Glomerular visceral epithelial cell (primary cell): ENCODE results near the gene USP20.
"Not testable (repeated sequence)": the region's sequence is repeated elsewhere in the genome, so short reads cannot be mapped to it uniquely, and the experiment has no call there.

Source experiments
- DNase-seq: peaks from one replicate; pipeline ENCODE4 v3.0.0-alpha.2; 2016; ENCODE audit errors: extremely low spot score

Gene USP20

DNA sequence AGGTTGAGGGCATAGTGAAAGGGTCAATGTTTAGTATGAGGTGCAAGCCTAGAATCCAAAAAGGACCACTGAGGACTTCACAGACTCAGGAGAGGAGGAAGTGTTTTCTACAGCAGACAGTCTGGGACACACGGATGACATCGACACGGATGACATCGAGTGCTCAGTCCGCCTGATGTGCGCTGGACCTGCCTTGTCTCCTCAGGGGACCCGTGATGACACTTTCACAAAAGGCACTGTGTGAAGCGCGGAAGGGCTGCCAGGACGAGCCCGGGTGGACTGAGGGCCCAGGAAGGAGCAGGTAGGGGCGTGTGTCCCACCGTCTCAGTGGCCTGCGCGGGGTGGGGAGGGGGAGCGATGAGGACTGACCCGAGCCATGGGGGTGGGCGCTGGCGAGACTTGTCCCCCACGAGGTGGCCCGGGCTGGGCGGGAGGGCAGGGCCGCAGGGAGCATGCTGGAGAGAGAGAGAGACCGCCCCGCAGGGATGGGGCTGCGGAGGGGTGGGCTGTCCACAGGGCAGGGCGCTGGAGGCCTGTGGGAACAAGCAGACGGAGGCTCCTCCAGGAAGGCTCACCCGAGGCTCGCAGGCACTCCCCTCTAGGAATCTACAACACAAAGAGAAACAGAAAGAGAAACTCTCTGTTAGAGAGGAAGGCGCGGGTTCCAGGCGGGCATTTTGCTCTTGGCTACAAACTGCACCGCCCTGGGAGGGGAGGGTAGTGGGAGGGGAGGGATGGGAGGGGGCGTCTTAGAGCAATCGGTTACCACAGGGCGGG, 54.9 kb downstream of the USP20 start:
- no peak for DNase-seq

- DNase-seq: not testable (repeated sequence)
Measured at GRCh38 chr9:129890718-129891299, 55.6 kb downstream of the USP20 start.

- DNase-seq: no peak
Measured at GRCh38 chr9:129891569-129891968, 56.3 kb downstream of the USP20 start.

DNA sequence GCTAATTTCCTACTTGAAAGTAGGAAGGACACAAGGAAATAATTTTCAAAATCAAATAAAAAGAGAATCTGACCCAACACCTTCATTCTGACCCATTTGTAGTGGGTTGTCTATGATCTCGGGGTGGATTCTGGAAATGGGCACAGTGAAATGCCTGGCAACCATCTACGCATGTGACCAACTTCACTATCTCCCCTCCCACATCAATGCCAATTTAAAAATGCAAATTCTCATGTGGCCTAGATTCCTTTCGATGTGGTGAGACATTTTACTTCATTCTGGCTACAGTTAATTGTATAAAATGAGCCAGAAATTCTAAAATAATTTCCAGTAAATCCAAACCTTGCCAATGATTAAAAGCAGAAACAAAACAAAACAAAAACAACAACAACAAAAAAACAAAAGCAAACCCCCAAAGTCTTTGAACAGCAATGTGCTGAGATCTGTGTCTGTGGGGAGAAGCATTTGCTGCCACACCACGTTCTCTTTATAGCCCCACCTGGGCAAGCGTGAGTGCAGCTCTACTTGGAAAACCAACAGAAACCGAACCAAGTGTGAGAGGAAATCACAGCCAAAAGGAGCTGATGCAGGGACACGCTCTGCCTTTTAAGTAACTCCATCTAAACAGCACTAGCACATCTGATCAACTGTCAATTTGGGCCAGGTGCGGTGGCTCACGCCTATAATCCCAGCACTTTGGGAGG, 59.0 kb downstream of the USP20 start:
- no peak for DNase-seq

DNA sequence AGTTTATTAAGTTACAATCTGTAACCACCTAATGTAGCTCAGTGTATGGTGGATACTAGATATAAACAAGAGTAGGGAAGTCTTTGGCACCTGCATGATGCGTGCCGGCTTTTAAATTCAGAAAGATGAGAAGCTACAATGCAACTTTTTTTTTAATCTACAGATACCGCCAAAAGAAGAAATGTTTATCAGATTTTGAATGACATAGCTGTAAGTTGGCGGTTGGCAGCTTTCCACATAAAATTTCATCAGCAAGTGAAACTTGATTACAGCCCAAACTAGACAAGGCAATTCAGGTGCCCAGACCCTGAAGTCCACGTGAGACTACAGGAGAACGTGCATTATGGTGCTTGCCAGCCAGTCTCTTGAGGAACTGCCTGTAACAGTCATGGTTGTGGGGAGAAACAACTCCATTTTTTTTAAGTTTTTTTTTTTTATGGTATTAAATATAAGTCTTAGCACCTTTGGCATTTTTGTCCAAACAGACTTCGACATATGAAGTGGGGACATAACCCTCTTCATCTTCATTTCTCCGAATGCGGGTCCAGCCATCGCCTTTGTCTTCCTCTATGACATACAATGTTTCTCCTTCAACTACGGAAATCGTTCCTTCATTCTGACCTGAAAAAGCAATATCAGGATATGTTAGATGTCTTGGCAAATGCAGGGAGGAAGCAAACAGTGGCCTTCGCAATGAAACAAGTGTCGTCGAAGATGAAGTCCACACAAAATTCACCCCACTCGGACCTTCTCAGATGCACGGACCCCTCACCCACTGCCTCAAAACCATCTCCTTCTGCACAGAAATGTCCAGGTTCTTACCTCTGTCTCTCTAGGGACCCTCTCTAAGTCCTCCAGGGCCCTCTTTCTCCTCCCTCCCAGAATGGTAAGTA, 60.4 kb downstream of the USP20 start:
- DNase-seq: no peak

GRCh38 chr9:129897263-129897662, 62.0 kb downstream of the USP20 start:
- DNase-seq: no peak

DNA sequence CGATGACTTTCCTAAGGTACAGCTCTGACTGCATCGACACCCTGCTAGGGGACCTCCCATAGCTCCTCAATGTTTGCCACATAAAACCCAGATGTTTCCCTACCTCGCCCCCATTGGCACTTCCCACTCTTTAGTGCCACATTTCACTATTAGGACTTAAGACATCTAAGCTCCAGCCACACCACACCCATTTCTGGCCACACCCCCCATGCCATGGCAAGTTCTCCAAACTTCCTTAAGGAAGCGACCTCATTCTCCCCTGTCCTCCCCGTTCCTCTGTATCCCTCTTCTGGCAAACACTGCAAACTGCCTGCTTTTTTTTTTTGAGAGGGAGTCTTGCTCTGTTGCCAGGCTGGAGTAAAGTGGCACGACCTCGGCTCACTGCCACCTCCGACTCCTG, 62.9 kb downstream of the USP20 start:
- peak; percentile 23 for DNase-seq

GRCh38 chr9:129899620-129900019, 64.4 kb downstream of the USP20 start:
- DNase-seq: no peak

DNA sequence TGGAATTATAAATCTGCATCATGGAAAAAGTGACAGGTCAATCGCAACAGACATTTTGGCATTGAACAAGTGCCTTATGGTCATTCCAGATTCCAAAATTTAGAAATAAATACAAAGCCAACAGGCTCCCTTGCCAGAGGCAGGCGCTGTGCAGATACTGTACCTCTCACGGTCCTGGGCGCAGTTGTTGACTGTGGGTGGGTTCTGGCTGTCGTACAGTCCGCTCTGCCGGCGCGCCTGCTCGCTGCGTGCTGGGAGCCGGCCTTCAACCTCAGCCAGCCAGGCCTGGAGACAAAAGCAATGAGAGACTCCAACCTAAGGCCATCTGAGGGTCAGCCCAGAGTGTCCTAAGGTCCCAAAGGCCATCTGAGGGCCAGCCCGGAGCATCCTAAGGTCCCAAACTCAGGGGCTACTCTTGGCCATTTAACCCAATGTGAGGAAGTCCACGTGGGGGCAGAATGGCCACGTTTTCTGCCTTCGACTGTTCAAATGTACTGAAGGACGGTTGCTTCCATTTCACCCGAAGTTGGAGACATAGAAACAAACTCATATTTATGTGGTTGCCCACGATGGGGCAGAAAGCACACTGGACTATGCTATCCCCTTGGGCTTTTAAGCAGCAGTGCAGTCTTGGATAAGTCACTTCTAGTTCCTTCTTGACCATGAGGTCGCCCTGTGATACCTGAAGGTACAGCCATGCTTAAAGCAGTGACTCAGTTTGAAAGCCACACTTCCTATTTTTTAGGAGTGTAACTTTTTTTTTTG, 65.2 kb downstream of the USP20 start:
- no peak for DNase-seq

- DNase-seq: no peak
Measured at GRCh38 chr9:129901993-129902739, 66.9 kb downstream of the USP20 start.

DNA sequence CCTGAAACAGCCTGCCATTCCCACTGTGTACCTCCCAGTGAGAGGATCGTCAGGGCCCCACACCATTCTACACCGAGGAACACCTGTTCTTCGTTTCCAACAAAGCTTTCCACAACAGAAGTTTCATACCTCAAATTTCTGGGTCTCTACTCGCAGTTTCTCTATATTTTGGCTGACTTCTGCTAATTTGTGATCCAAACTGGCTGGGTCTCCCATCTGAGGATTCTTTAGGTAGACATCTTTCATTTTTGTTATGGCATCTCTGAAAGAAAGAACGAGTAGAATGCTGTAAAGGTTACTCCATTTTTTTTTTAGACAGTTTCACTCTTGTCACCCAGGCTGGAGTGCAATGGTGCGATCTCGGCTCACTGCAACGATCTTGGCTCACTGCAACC, 67.5 kb downstream of the USP20 start:
- DNase-seq: no peak

GRCh38 chr9:129904734-129905133, 69.5 kb downstream of the USP20 start:
- no peak for DNase-seq

GRCh38 chr9:129906298-129906697, 71.0 kb downstream of the USP20 start:
- no peak for DNase-seq

DNA sequence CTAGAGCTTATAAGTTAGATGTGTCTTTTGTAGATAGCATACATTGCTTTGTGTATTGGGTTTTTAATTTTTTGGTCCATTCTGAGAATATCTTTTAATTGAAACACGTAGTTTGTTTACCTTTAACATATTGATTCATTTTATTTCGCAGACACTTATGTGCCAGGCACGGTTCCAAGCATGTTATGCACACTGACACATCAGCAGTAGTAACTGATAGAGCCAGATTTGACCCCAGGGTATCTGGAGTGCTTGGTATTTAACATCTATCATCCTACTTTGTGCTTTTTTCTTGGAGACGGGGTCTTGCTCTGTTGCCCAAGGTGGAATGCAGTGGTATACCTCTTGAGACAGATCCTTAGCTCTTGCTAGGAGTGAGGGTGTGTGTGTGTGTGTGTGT, 71.9 kb downstream of the USP20 start:
- no peak for DNase-seq

- no peak for DNase-seq
Measured at GRCh38 chr9:129908906-129909305, 73.6 kb downstream of the USP20 start.

GRCh38 chr9:129909851-129910250, 74.6 kb downstream of the USP20 start:
- DNase-seq: no peak

DNA sequence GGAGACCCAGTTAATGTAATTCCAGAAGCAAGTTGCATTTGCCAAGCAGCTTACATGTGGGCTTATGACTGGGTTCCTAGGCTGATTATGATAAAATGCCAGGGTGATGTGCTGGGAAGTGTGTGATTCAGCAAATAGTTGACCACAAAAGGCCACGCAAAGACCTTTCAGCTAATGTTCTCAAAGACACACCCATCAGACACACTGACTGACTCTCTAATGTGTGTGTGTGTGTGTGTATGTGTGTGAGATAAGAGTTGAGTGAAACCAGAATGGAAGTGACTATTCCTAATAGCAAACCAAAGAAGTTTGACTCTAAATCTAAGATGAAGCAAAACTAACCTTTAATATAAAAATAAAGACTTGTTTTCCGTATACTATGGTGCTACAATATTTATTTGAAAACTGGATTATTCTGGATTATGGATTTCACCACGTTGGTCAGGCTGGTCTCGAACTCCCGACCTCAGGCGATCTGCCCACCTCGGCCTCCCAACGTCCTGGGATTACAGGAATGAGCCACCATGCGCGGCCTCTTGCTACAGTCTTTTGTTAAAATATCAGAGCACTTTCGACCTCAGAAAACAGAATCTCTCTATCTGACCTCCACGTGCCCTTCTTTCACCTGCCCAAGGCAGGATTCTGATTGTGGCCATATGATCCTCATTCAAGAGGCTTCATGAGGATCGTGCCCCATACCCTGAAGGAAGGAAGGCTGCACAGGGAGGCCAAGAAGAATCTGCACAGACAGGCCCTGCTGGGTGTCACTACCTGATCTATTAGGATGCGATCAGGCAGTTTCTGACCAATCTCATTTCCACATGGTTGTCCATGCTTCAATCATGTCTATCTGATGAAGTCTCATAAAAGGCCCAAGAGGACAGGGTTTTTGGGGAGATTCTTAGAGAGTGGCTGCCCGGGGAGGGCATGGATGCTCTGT, 75.6 kb downstream of the USP20 start:
- peak; percentile 94 for DNase-seq

DNA sequence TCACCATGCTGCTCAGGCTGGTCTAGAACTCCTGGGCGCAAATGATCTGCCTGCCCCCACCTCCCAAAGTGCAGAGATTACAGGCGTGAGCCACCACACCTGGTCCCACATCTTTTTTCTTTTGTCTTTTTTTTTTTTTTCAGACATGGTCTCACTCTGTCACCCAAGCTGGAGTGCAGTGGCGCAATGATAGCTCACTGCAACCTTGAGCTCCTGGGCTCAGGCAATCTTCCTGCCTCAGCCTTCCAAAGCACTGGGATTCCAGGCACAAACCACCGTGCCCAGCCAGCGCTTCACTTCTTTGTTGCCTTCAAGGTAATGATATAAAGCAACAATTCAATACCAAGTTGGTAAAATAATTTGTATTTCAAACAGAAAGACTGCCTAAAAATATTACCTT, 78.8 kb downstream of the USP20 start:
- DNase-seq: no peak

DNA sequence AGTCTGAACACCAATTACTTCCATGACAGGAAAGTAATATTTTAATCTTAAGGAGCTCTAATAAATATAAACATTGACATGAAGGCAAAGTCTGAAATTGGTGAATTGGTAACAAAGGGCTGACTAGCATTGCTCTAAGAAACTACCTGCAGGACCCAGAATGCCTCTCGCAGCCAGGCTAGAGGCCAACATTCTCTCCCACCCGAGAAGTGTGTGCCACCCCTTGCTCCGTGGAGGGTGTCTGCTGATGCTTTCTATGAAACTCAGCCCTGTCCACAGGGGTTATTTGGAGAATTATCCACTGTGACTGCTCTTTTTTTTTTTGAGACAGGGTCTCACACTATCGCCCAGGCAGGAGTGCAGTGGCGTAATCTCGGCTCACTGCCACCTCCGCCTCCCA, 81.4 kb downstream of the USP20 start:
- no peak for DNase-seq
